Lower leg skin (tissue), 3 donors: ENCODE measurements around the gene MAP2K1.
"Not testable (repeated sequence)": the region's sequence is repeated elsewhere in the genome, so short reads cannot be mapped to it uniquely, and the experiment has no call there.

Source experiments
- POLR2A ChIP-seq, 2 donors: fragments of 450-650 bp; IDR thresholded peaks; one replicate each; pipeline ENCODE4 v1.6.1; 2016 to 2017; ENCODE audit warnings: antibody characterized with exemption in 2 of 2, mild to moderate bottlenecking in 1 of 2, moderate library complexity in 1 of 2
- TF ChIP-seq, protein P1 (sequence below), 3 donors: fragments of 450-650 bp; IDR thresholded peaks; one replicate each; pipeline ENCODE4 v1.5.1; 2016; ENCODE audit warnings: antibody characterized with exemption in 3 of 3, mild to moderate bottlenecking in 3 of 3, moderate library complexity in 2 of 3

DNA sequence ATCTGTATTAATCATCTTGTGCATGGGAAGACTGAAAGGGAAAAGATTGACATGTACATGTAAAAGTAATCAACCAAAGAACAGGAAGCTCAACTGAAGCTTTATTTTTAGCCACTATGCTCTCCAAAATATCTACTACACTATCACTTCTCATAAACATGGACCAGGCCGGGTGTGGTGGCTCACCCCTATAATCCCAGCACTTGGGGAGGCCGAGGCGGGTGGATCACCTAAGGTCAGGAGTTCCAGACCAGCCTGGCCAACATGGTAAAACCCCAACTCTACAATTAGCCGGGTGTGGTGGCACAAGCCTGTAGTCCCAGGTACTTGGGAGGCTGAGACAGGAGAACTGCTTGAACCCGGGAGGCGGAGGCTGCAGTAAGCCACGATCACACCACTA, 113.6 kb downstream of the MAP2K1 start:
- not testable (repeated sequence) for TF ChIP-seq POLR2A (IDR thresholded peaks at IDR 0.05)
- TF ChIP-seq, protein P1, sequence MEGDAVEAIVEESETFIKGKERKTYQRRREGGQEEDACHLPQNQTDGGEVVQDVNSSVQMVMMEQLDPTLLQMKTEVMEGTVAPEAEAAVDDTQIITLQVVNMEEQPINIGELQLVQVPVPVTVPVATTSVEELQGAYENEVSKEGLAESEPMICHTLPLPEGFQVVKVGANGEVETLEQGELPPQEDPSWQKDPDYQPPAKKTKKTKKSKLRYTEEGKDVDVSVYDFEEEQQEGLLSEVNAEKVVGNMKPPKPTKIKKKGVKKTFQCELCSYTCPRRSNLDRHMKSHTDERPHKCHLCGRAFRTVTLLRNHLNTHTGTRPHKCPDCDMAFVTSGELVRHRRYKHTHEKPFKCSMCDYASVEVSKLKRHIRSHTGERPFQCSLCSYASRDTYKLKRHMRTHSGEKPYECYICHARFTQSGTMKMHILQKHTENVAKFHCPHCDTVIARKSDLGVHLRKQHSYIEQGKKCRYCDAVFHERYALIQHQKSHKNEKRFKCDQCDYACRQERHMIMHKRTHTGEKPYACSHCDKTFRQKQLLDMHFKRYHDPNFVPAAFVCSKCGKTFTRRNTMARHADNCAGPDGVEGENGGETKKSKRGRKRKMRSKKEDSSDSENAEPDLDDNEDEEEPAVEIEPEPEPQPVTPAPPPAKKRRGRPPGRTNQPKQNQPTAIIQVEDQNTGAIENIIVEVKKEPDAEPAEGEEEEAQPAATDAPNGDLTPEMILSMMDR (IDR thresholded peaks at IDR 0.05), result not testable (repeated sequence)
